ENCODE results near the gene CYP2U1. TPM values are rescaled to one million over a fixed set of nuclear protein-coding genes. Genes with fewer than 3 reads are reported as not detected.

The CYP2U1 gene
- total RNA-seq, 1 donor from 2014 or later, result 1.3 TPM

DNA sequence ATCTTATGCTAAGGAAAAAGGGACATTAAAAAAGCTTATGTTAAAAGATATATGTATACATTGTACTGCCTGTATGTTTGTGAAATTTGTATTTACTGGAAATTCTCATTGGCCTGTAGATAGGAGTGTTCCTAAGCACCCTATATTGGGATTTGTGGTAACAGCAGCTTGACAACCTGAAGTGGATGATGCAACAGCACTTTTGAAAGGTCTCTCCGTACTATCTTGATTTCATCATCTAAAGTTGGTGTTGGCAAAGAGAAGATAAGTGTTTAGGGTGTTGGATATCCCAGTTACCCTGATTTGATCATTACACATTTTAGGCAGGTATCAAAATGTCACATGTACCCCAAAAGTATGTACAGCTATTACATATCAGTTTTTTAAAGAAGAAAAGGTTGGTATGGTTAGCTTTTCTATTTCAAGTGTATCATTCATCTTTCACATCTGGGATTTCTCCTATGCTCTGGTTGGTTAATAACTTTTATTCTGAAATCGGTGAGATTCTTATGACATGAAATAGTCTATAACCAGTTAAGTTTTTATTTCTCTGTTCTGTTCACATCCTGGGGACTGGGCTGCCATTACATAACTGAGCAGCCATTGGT, 68.7 kb downstream of the CYP2U1 start:
- no peak for FAIRE-seq
- TF ChIP-seq, protein P1, sequence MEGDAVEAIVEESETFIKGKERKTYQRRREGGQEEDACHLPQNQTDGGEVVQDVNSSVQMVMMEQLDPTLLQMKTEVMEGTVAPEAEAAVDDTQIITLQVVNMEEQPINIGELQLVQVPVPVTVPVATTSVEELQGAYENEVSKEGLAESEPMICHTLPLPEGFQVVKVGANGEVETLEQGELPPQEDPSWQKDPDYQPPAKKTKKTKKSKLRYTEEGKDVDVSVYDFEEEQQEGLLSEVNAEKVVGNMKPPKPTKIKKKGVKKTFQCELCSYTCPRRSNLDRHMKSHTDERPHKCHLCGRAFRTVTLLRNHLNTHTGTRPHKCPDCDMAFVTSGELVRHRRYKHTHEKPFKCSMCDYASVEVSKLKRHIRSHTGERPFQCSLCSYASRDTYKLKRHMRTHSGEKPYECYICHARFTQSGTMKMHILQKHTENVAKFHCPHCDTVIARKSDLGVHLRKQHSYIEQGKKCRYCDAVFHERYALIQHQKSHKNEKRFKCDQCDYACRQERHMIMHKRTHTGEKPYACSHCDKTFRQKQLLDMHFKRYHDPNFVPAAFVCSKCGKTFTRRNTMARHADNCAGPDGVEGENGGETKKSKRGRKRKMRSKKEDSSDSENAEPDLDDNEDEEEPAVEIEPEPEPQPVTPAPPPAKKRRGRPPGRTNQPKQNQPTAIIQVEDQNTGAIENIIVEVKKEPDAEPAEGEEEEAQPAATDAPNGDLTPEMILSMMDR (IDR thresholded peaks at IDR 0.05; ENCODE audit: insufficient read depth, low read length, severe bottlenecking), result no peak
- DNase-seq (ENCODE audit: low read depth), result peak; percentile 66
- H3K36me3 ChIP-seq (ENCODE audit: control insufficient read depth, insufficient read depth, low read length), result no peaks in the 10 kb centered on the region
- no peaks in the 10 kb centered on the region for H3K27me3 ChIP-seq (ENCODE audit: control insufficient read depth, insufficient read depth, low read length)
- no peak overlapping the region for H3K4me3 ChIP-seq (ENCODE audit: low read depth, low read length)

DNA sequence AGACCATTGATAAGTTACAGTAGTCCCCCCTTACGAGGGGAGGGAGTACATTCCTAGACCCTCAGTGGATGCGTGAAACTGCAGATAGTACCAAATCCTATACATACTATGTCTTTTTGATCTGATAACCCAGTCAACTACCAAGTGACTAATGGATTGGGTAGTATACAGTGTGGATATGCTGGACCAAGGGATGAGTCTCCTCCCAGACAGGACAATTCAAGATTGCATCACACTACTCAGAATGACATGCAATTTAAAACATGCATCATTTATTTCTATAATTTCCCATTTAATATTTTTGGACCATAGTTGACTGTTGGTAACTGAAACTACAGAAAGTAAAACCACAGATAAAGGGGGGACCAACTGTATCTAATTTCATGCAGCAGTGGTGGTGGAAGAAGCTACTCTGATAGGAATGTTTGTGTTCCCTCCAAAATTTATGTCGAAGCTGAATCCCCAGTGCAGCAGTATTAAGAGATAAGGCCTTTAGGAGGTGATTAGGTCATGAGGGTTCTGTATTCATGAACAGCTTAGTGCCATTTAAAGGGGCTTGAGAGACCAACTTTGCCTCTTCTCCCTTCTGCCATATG, 70.3 kb downstream of the CYP2U1 start:
- H3K4me3 ChIP-seq (ENCODE audit: low read depth, low read length), result no peak overlapping the region

More for the DNA sequence above, 70.3 kb downstream of the CYP2U1 start:
- TF ChIP-seq, protein P1 (IDR thresholded peaks at IDR 0.05; ENCODE audit: insufficient read depth, low read length, severe bottlenecking), result no peak
- Histone ChIP-seq H3K36me3 (ENCODE audit: control insufficient read depth, insufficient read depth, low read length) (no peaks in the 10 kb centered on the region), H3K27me3 (ENCODE audit: control insufficient read depth, insufficient read depth, low read length) (no peaks in the 10 kb centered on the region)
- FAIRE-seq, result no peak
- DNase-seq (ENCODE audit: low read depth), result no peak

Other genes starting within 250 kb of the CYP2U1 start
- 49.3 and 55.8 TPM in 2 replicates for gene PAPSS1, start 211.3 kb upstream of the CYP2U1 start, total RNA-seq
- gene SGMS2, start 106.6 kb upstream of the CYP2U1 start, total RNA-seq, result 95.0 and 103 TPM in 2 replicates
- gene HADH, start 58.3 kb downstream of the CYP2U1 start, total RNA-seq, result 7.1 and 9.1 TPM in 2 replicates
- not detected in 2 replicates for gene LEF1, start 237.4 kb downstream of the CYP2U1 start, total RNA-seq